Subcutaneous adipose tissue (tissue), 4 donors: Measurements from ENCODE around the gene EEF2K. TPM values are rescaled to one million over a fixed set of nuclear protein-coding genes. Genes with fewer than 3 reads are reported as not detected.

ENCODE experiments used
- CTCF ChIP-seq: fragments of 450-650 bp; IDR thresholded peaks from one replicate; pipeline ENCODE4 v1.5.1; 2016; ENCODE audit warnings: low read depth, mild to moderate bottlenecking, control low read depth, antibody characterized with exemption, moderate library complexity
- total RNA-seq, 4 donors: library from RNA; depleted of rRNA; stranded (reverse); fragments of >200 nt; gene quantifications; one replicate each; pipeline ENCODE4 v1.1.0, GENCODE V29; 2016

The EEF2K gene
- total RNA-seq, 4 donors from 2014 or later: 24.6 to 55.6 (median 35.7) TPM

GRCh38 chr16:22337849-22338635 is 132.0 kb downstream of the EEF2K start:
- TF ChIP-seq CTCF: no peak

Other genes starting within 250 kb of the EEF2K start
- gene PDZD9, start 205.2 kb upstream of the EEF2K start, total RNA-seq: not detected
- 10 to 100 TPM; 15.3 to 33.4 (median 23.8) TPM for gene MOSMO, start 198.2 kb upstream of the EEF2K start, total RNA-seq
- not detected for gene VWA3A, start 113.7 kb upstream of the EEF2K start, total RNA-seq
- under 1 TPM in 1 of 4 donors, not detected in 3; 0.22 TPM for gene SDR42E2, start 43.8 kb upstream of the EEF2K start, total RNA-seq
- gene POLR3E, start 91.1 kb downstream of the EEF2K start, total RNA-seq: 10 to 100 TPM; 29.2 to 48.4 (median 40.5) TPM
- gene CDR2, start 168.3 kb downstream of the EEF2K start, total RNA-seq: 10 to 100 TPM; 15.0 to 28.2 (median 16.0) TPM